PC-9 (cell line): ENCODE results near the gene PPP1R15A. TPM values are rescaled to one million over a fixed set of nuclear protein-coding genes. Genes with fewer than 3 reads are reported as not detected.
"Not testable (repeated sequence)": the region's sequence is repeated elsewhere in the genome, so short reads cannot be mapped to it uniquely, and the experiment has no call there.

Experiments
- BruUV-seq: library from RNA; stranded (reverse); fragments of 400-500 nt; replicated peaks from 2 replicates; lab custom pipeline; 2021; lab: Mats Ljungman, UMichigan
- CTCF ChIA-PET: fragments of 300-600 bp; sonication (Branson Sonifier 250); formaldehyde crosslinking; loops from one replicate; lab custom pipeline; 2022; ENCODE audit warnings: antibody characterized with exemption; lab: Charles Lee
- POLR2A ChIA-PET: fragments of 300-600 bp; sonication (Branson Sonifier 250); formaldehyde crosslinking; loops from one replicate; lab custom pipeline; 2022; ENCODE audit warnings: antibody characterized with exemption; ENCODE audit not compliant: unreplicated experiment; lab: Charles Lee
- DNase-seq, 2 experiments: peaks; one replicate each; pipeline versions ENCODE4 v3.0.0 to v3.0.0-alpha.2; 2015 to 2022; ENCODE audit warnings: mixed read lengths in 1 of 2
- H2AFZ ChIP-seq: fragments of 200-600 bp; sonication (generic); 2 replicates; pipeline ENCODE4 v1.8.1; 2017; ENCODE audit warnings: antibody characterized with exemption
- H3F3A ChIP-seq: fragments of 200-600 bp; sonication (generic); 2 replicates; pipeline ENCODE4 v1.8.1; 2017; ENCODE audit warnings: antibody characterized with exemption, mild to moderate bottlenecking, low read depth; ENCODE audit not compliant: insufficient read depth
- H3K27ac ChIP-seq: fragments of 200-600 bp; sonication (generic); 2 replicates; pipeline ENCODE4 v1.6.1; 2016; ENCODE audit warnings: mixed run types
- H3K27me3 ChIP-seq: fragments of 200-600 bp; sonication (generic); 2 replicates; pipeline ENCODE4 v1.6.1; 2016; ENCODE audit warnings: low read depth, mixed run types; ENCODE audit not compliant: insufficient read depth
- H3K36me3 ChIP-seq: fragments of 200-600 bp; sonication (generic); 2 replicates; pipeline ENCODE4 v1.6.1; 2016; ENCODE audit warnings: low read depth, mixed run types
- H3K4me1 ChIP-seq: fragments of 200-600 bp; sonication (generic); replicated peaks from 2 replicates; pipeline ENCODE4 v1.6.1; 2016; ENCODE audit warnings: mixed run types; ENCODE audit not compliant: insufficient read depth
- H3K4me2 ChIP-seq: fragments of 200-600 bp; sonication (generic); 2 replicates; pipeline ENCODE4 v1.6.1; 2017; ENCODE audit warnings: mixed run types
- H3K4me3 ChIP-seq: fragments of 200-600 bp; sonication (generic); 2 replicates; pipeline ENCODE4 v1.6.1; 2016; ENCODE audit warnings: mixed run types
- H3K79me2 ChIP-seq: fragments of 200-600 bp; sonication (generic); 2 replicates; pipeline ENCODE4 v1.6.1; 2017; ENCODE audit warnings: low read depth, mixed run types
- H3K9me2 ChIP-seq: fragments of 200-600 bp; sonication (generic); 2 replicates; pipeline ENCODE4 v1.8.1; 2017; ENCODE audit warnings: mild to moderate bottlenecking; ENCODE audit not compliant: insufficient read depth
- H3K9me3 ChIP-seq: fragments of 200-600 bp; sonication (generic); 2 replicates; pipeline ENCODE4 v1.8.1; 2016; ENCODE audit warnings: low read depth; ENCODE audit not compliant: insufficient read depth
- H4K20me1 ChIP-seq: fragments of 200-600 bp; sonication (generic); 2 replicates; pipeline ENCODE4 v1.8.1; 2017; ENCODE audit not compliant: insufficient read depth
- EZH2 ChIP-seq: fragments of 200-600 bp; sonication (generic); IDR thresholded peaks from 2 replicates; pipeline ENCODE4 v1.8.0; 2017; ENCODE audit warnings: antibody characterized with exemption, low read depth
- intact Hi-C: fragments of 100-400 bp; cut with micrococcal nuclease; formaldehyde crosslinking; loops from one replicate; pipeline ENCODE4 v1.10.0; 2022; ENCODE audit not compliant: unreplicated experiment
- total RNA-seq: library from RNA; stranded (reverse); gene quantifications from 2 replicates; pipeline ENCODE4 v1.2.3, GENCODE V29; 2021
- TF ChIP-seq, protein P1 (sequence below): fragments of 200-600 bp; sonication (generic); conservative IDR thresholded peaks from 2 replicates; pipeline ENCODE4 v1.6.1; 2017; ENCODE audit warnings: mixed run types, antibody characterized with exemption, mild to moderate bottlenecking, moderate library complexity

The PPP1R15A gene
- total RNA-seq, 1 experiment from 2014 or later = 49.5 TPM

- H3K9me3 ChIP-seq = no peaks in the 10 kb centered on the region
- no peaks in the 10 kb centered on the region for H4K20me1 ChIP-seq
- no peak for DNase-seq
- POLR2A ChIA-PET = no interaction called here
- peaks cover 7% of the 10 kb centered on the region; the same call in 1 of the 2 replicates for H3K4me1 ChIP-seq
- H3K9me2 ChIP-seq = no peaks in the 10 kb centered on the region
- intact Hi-C loops = no loop called here
- no peak overlapping the region for H3K4me2 ChIP-seq
- peaks cover 11% of the 10 kb centered on the region for H3K36me3 ChIP-seq
- no TSS peak for BruUV-seq
- no peak overlapping the region for H2AFZ ChIP-seq
- H3F3A ChIP-seq = no peaks in the 10 kb centered on the region; the same call in 1 of the 2 replicates
- H3K4me3 ChIP-seq = no peak overlapping the region
- H3K79me2 ChIP-seq = peaks cover 16% of the 10 kb centered on the region
- H3K27me3 ChIP-seq = no peaks in the 10 kb centered on the region
- no peak overlapping the region for H3K27ac ChIP-seq
- TF ChIP-seq, protein P1, sequence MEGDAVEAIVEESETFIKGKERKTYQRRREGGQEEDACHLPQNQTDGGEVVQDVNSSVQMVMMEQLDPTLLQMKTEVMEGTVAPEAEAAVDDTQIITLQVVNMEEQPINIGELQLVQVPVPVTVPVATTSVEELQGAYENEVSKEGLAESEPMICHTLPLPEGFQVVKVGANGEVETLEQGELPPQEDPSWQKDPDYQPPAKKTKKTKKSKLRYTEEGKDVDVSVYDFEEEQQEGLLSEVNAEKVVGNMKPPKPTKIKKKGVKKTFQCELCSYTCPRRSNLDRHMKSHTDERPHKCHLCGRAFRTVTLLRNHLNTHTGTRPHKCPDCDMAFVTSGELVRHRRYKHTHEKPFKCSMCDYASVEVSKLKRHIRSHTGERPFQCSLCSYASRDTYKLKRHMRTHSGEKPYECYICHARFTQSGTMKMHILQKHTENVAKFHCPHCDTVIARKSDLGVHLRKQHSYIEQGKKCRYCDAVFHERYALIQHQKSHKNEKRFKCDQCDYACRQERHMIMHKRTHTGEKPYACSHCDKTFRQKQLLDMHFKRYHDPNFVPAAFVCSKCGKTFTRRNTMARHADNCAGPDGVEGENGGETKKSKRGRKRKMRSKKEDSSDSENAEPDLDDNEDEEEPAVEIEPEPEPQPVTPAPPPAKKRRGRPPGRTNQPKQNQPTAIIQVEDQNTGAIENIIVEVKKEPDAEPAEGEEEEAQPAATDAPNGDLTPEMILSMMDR = no peak
- TF ChIP-seq EZH2 = no peak
- CTCF ChIA-PET = no interaction called here
Observed at GRCh38 chr19:48905664-48906063, 33.4 kb downstream of the PPP1R15A start.

- intact Hi-C loops = no loop called here
- Histone ChIP-seq H3K4me2 (no peak overlapping the region), H4K20me1 (no peaks in the 10 kb centered on the region), H3K4me3 (no peak overlapping the region), H3K79me2 (peaks cover 10% of the 10 kb centered on the region), H3K9me2 (no peaks in the 10 kb centered on the region), H3K4me1 (0 out of 2 replicates have a peak, but pooled peaks cover under 1% of the 10 kb centered on the region), H3K27ac (no peak overlapping the region), H3F3A (no peaks in the 10 kb centered on the region; the same call in 1 of the 2 replicates), H3K9me3 (no peaks in the 10 kb centered on the region), H2AFZ (no peak overlapping the region), H3K36me3 (peaks cover 16% of the 10 kb centered on the region), H3K27me3 (no peaks in the 10 kb centered on the region)
- ChIA-PET POLR2A (no interaction called here), CTCF (no interaction called here)
- BruUV-seq = no TSS peak
- no peak for DNase-seq
- TF ChIP-seq, protein P1 = no peak
- no peak for TF ChIP-seq EZH2
Observed at GRCh38 chr19:48906324-48906723, 34.1 kb downstream of the PPP1R15A start.

- Histone ChIP-seq H3K79me2 (no peaks in the 10 kb centered on the region), H3K9me2 (no peaks in the 10 kb centered on the region), H3K27ac (no peak overlapping the region), H3K27me3 (no peaks in the 10 kb centered on the region), H3K9me3 (no peaks in the 10 kb centered on the region), H2AFZ (no peak overlapping the region), H3F3A (no peaks in the 10 kb centered on the region; the same call in 1 of the 2 replicates), H3K4me1 (no peaks in the 10 kb centered on the region), H3K4me2 (no peak overlapping the region), H3K36me3 (peaks cover 15% of the 10 kb centered on the region), H4K20me1 (no peaks in the 10 kb centered on the region), H3K4me3 (no peak overlapping the region)
- intact Hi-C loops = no loop called here
- ChIA-PET POLR2A (no interaction called here), CTCF (no interaction called here)
- BruUV-seq = no TSS peak
- no peak for DNase-seq
- TF ChIP-seq, protein P1 = no peak
- no peak for TF ChIP-seq EZH2
Observed at GRCh38 chr19:48907671-48908070, 35.5 kb downstream of the PPP1R15A start.

DNA sequence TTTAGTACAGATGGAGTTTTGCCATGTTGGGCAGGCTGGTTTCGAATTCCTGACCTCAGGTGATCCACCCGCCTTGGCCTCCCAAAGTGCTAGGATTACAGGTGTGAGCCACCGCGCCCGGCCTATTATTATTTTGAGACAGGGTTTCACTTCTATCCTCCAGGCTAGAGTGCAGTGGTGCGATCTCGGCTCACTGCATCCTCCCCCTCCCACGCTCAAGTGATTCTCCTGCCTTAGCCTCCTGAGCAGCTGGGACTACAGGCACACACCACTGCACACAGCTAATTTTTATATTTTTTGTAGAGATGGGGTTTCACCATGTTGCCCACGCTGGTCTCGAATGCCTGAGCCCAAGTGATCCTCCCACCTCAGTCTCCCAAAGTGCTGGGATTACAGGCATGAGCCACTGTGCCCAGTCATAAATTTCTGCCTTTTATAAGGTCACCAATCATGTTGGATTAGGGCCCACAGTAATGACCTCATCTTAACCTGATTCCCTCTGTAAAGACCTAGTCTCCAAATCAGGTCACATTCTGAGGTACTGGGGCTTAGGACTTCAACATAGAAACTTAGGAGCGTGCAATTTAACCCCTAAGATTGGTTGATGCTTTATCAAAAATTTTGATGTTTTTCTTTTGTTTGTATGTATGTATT is 37.3 kb downstream of the PPP1R15A start:
- H3K27ac ChIP-seq, H4K20me1 ChIP-seq, H3F3A ChIP-seq, CTCF ChIA-PET, H3K4me3 ChIP-seq, H3K9me3 ChIP-seq, H2AFZ ChIP-seq, H3K4me1 ChIP-seq, POLR2A ChIA-PET, H3K4me2 ChIP-seq, DNase-seq, H3K27me3 ChIP-seq, H3K79me2 ChIP-seq, H3K9me2 ChIP-seq, BruUV-seq, intact Hi-C loops: not testable (repeated sequence)
- peaks cover 18% of the 10 kb centered on the region for H3K36me3 ChIP-seq
